HL-60/S4 treated with phorbol 12-myristate 13-acetate at 8.2 ng/mL for 4 days and 3 days (cell line): ENCODE results near the gene RSPO4.

Experiments used
- in situ Hi-C: fragments of 300-500 bp; cut with MboI; formaldehyde crosslinking; loops from 2 replicates; pipeline ENCODE4 v1.15.0; 2022; ENCODE audit warnings: low sequenced_read_pairs

The RSPO4 gene

DNA sequence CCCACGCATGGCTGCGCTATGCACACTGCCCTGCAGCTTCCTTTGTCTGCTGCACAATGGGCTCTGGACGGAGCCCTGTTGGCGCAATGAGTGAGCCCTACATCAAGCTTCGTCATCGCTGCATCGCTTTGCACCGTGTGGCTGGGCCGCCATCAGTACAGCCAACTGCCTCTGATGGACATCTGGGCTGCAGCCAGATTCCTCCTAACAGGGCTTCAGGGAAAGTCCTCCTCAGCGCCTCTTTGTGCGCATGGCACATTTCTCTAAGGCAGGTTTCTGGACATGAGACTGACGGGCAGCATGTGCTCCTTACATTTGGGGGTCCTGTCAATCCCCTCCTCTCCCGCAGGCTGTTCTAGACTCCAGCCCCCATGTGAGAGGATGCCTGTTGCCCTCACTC, 56.3 kb downstream of the RSPO4 start:
- in situ Hi-C loops = no loop called here

DNA sequence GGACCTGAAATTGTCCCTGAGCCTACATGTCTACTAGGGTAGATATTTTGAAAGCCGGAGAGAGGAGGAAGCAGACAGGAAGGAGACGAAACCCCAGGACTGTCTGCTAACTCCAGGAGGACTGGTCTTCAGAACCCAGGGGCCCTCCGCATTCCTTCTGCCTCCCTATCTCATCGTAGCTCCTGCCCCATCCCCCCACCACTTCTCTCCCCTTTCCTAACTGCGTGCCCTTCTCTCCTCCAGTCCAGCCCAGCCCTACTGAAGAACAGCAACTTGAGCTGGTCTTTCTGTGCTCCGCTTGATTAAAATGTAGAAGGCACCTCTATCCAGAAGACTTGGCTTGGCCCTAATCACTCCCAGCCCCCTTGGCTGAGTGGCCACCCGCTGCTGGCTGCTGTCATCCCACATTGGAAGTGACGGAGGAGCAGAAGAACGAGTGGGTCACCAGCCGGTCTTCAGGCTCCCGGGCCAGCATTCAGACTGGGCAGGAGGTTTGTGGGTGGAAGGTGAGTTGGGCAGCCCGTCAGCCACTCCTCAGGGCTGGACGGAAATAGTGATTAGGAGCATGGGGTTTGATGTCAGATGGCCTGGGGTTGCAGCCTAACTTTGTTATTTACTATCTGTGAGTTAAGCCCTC, 57.2 kb downstream of the RSPO4 start:
- in situ Hi-C loops = no loop called here

DNA sequence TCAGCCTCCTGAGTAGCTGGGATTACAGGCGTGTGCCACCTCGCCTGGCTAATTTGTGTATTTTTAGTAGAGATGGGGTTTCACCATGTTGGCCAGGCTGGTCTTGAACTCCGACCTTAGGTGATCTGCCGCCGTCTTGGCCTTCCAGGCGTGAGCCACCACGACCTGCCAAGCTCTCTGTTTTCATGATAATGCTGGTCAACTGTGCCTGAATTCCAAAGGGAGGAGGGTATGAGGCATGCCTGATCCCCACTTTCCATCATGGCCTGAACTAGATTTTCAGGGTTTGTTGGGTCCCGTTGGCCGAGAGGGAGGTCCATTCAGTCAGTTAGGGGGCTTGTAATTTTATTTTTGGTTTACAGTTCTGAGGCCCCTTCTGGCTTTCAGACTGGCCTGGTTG, 58.0 kb downstream of the RSPO4 start:
- in situ Hi-C loops = no loop called here

DNA sequence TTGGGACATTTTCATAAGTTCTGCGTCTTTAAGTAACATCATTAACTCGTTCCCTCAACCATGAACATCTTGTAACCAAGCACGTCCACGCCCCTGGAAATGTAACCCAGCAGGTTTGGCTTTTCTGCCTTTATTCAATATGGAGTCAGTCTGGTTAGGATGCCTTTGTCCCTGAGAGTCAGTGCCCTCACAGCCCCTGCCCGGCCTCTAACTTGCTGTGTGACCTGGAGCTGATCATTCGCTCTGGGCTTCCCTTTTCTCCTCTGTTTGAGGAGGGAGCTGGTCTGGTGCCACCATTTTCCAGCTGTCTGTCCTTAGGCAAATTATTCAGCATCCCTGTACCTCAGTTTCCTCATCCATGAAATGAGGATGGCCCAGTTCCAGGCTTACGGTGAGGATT, 59.5 kb downstream of the RSPO4 start:
- in situ Hi-C loops = no loop called here

DNA sequence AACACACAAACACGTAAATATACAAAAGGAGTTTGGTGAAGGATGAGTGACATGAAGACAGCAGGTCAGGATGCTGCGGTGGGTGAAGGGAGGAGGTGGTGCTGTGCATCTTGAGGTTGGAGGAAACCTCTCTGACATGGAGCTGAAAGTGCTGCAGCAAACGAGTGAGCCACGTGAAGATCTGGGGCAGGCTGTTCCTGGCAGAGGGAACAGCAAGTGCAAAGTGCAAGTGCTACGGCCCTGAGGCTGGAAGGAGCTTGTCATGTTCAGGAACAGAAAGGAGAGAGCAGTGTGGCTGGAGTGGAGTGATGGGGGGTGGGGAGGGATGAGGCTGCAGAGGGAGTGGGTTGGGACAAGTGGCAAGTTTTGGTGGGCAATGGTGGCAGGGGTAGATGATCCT, 61.2 kb downstream of the RSPO4 start:
- in situ Hi-C loops = no loop called here

DNA sequence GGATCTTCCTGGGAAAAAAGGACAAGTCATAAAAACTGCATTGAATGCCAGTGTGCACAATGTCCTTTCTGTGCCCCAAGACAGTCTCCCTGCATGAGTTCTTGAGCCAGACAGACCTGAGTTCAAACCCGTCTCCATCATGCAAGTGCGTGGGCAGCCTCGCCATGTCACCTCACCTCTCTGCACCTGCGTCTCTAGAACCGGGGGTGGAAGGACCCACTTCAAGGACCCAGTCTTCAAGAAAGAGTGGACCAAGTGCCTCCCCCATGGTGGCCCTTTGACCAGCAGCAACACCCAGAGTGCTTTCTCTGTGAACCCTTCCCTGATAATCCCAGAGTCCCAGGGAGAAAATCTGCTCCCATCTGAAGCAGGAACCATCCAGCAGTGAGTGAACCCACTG, 62.5 kb downstream of the RSPO4 start:
- in situ Hi-C loops = no loop called here

DNA sequence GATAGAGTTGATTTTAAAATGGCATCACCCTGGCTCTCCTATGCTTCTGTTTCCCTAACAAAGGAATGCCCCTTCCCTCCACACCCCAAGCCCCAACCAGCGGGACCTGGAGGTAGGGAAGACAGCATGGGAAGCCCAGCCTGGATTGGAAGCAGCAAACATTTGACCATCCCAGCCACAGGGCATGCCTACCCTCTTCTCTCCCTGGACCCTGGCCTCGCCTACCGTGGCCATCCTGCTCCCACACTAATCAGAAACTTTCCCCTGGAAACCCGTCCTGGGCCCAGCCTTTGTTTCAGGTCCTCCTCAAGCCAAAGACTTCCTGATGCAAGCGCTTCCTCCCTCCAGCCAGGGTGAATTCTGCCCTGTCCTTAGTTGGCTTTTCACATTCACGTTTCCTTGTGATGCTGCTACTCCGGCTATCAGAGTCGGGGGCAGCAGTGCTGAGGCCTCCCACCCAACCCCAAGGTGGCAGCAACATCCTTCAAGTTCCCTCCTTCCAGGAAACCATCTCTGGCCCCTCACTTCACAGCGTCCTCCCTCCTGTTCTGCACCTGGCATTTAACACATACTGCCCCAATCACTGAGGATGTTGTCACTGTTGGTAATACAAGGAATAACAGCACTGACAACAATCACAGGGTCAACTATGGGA, 67.8 kb downstream of the RSPO4 start:
- in situ Hi-C loops = no loop called here

DNA sequence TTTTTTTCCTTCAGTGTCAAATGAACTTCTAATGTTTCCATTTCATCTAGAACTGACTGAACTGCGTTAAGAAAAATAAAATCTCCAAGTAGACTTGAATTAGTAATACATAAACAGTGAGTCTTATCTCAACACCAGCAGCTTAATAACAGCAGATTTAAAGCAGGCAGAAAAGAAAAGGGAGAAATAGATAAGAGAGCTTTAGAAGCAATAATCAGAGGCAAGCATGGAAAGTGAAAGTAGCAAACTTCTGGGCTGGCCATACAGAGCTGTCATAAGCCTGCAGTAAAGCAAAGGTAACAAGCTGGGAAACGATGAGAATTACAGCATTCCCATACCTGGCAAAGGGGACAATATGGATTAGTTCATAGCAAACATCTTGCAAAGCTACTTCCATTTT, 69.1 kb downstream of the RSPO4 start:
- in situ Hi-C loops = no loop called here

DNA sequence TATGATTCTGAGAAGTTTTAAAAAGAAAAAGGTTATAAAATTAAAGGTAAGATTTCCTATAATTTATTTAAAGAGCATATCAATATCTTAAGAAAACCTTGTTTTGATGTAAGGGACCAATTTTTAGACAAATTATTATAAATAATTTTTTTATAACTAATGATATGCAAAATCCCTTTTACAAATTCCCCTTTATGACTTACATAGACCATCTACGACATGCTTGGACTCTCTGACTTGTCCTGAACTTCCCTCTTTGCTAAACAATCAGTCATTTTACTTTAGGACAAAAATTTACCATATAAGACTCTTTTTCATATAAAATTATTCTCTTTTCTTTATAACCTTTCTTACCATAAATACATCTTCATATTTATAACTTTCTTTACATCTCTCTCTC, 70.7 kb downstream of the RSPO4 start:
- in situ Hi-C loops = no loop called here

DNA sequence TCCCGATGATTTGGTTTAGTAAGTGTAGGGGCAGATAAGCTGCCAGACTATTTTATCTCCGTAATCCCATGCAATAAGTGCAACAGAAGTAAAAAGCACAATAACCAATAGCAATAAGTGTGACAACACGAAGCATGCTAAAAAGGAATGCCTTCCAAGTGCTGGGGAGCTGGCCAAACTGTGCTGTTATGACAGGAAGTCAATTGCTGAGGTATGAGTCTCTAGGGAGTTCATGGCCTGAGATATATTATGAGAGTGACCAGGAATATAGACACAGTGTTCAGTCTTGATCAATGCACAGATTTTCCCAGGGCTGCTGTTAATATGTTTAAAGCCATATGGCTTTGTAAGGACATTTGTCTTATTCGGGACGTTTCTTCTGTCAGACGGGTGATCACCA, 75.4 kb downstream of the RSPO4 start:
- in situ Hi-C loops = no loop called here

DNA sequence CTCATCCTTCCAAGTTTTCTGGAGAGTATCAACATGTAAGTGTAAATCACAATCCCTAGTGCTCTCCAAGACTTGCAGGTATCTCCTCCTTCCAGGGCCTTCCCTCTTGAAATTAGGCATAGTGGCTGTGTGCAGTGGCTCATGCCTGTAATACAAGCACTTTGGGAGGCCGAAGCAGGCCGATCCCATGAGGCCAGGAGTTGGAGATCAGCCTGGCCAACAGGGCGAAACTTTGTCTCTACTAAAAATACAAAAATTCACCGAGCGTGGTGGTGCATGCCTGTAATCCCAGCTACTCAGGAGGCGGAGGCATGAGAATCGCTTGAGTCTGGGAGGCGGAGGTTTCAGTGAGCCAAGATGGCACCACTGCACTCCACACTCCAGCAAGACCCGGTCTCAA, 76.6 kb downstream of the RSPO4 start:
- in situ Hi-C loops = no loop called here

DNA sequence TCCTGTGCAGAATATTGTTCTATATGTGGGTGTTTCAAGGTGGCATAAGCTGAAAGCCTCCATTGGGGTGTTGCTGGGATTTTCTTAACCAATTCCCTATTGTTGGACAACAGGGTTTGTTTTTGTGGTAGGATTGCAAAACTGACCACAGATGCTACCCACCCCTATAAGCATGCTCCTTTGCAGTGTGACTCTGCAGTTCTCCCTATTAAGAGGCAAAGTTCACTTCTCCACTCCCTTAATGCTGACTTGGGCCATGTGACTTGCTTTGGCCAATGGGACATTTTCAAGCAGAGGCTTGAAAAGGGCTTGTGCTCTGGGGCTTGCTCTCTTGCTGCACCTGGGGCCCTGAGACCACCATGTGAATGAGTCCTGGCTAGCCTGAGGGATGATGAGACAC, 77.5 kb downstream of the RSPO4 start:
- in situ Hi-C loops = no loop called here

DNA sequence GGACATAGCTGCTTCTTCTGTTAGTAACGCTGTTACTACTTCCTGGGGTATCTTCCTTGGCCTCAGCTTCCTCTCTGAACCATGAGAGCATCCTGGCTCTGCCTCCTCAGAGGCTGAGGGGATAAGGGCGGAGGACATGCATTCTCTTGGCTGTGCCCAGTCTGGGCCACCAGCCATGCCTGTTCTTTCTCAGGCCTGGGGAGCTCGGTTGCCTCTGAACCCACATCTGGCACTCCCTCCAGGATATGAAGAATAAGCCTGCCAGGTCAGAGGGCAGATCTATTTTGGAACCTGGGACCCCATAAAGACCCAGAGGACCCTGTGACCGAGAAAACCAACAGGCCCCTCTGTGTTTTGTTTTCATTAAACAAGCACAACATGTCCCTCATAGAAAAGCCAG, 79.3 kb downstream of the RSPO4 start:
- in situ Hi-C loops = no loop called here

DNA sequence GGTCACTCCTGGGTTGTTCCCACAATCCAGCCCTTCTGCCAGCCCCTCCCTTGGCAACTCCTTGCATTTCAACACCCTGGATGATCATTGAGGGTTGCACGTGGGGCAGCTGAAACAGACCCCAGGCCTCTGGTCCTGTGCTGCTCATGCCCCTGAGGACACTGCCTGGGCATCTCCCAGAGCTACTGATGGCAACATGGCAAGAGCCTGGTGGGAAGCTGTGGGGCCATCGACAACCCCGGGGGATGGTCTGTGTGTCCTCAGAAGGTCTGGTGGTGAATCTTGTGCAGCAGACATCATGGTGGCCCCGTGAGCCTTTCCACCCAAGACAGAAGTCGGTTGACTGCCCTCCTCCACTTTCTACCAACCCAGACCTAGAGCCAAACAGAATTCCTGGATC, 81.0 kb downstream of the RSPO4 start:
- in situ Hi-C loops = no loop called here

DNA sequence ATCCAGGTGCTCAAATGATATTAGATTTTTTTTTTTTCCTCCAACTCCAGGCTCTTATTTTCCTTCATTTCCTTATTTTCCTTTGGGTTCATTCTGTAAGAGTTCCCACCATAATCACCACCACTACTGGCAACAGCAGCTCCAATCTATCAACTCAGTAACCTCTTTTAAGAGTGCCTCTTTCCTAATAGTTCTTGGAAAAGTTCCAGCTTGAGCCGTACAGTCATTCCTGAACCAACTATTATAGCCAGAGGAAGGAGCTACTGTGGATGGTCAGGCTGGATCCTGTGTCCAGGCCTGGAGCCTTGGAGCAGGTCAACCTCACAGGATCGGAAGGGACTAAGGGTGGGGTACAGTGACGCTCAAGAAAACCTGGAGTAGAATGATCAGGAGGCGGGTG, 81.8 kb downstream of the RSPO4 start:
- in situ Hi-C loops = no loop called here

DNA sequence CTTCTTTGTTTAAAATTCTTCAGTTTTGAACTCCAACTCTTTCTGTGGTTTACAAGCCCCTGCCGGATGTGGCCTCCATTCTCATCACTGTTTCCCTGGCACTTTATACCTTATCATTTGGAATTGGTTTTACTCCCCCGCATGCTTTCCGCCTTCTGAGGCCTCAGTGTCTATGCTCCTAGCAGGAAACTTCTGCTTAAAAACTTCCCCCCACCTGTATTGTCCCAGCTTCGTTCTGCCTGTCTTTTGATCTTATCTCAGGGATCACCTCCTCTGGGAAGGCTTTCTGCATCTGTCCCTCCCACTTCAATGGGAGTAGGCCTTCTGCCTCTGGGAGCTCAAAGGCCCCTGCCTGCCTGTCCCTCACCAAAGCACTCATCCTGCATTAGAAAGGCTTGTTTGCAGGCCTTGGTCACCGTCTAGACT, 82.6 kb downstream of the RSPO4 start:
- in situ Hi-C loops = no loop called here

DNA sequence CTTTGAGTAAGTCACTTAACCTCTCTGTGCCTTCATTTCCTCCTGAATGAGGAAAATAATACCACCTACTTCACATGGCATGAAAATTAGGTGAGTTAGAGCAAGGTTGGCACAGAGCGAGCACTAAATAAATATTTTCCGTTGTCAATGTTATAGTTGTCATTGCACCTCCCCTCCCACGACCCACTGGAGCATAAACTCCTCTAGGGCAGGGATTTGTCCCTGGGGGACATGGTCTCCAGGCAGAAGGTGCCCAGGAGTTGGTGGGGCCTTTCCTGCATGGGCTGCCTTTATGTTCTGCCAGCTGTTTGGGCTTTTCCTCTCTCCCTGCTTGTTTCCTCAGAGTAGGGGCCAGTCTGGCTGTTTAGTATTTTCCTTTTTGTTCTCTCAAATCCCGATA, 84.7 kb downstream of the RSPO4 start:
- in situ Hi-C loops = no loop called here

DNA sequence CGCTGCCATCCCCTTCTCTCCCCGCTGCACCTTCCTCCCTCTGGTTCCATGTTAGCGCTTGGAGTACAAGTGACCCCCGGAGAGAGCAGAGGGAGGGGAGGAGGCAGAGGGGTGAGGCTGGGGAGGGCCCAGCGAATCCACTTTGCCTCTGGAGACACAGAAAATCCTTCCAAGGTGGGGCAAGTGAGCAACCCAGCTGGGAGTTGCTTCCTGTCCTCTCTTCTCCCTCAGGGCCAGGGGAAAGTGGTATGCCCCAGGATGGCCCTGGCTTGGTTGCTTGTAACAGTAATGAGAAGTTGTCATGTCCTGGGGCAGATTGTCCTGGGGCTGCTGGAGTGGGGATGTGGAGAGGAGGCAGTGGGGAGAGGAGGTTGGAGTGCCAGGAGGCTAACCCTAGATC, 85.3 kb downstream of the RSPO4 start:
- in situ Hi-C loops = no loop called here

DNA sequence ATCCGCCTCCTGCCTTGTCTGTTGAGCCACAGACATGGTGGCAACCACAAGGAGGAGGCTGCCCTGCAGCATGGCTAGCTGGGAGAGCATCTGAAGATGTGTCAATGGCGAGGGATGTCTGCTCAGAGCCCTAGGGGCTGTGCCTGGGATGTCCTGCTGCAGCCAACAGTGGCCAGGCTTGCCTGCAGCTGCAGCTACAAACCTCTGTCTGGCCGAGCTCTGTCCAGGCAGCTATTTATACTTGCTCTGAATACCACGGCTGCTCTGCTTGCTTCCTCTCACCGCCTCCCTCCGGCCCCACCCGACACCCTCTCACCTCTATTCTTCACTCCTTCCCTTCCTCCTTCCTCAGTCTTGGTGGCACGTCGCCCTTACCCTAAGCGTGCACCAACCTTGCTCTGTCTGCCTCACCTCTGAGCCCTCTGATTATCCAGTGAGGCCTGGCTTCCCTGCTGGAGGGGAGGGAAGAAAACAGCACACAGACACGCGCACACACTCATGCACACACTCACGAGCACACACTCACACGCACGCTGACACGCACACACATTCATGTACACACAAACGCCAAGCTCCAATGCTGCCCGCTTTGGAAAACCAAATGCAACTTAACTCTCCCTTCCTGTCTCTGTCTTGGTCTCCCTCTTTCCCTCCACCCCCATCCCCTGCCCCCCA, 85.8 kb downstream of the RSPO4 start, which contains the start of gene ANGPT4:
ANGPT4 (minus strand) TSS at position 210 of the 675 bp plus-strand sequence; CDS start at position 90, 120 bp downstream.
- in situ Hi-C loops = no loop called here

DNA sequence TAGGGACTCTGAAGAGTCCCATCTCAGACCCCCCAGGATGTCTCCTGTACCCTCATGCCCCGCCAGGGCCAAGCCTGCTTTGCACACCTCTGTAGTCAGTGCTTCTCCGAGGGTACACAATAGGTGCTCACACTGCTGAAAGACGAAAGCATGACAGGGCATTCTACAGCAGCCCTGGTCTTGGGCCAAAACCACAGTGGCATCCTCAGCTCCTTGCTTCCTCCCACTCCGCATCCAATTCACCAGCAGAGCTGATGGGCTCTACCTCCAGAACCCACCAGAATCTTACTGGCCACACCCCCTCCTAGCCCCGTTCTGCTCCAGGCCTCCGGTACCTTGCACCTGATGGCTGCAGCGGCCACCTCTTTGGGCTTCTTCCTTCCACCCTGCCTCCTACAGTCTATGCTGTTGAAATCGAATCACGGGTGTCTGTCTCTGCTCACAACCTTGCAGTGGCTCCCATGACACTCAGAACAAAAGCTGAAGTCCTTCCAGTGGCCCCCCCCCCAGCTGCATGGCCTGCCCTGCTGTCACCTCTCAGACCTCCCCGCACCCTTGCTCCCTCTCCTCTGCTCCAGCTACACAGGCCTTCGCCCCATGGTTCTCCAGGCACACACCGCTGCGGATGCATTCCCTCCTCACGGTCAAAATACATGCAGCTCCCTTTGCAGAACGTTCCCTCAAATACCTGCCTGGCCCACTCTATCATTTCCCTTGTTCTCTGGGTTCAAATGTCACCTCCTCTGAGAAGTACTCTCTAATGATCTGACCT, 87.2 kb downstream of the RSPO4 start:
- in situ Hi-C loops = no loop called here

DNA sequence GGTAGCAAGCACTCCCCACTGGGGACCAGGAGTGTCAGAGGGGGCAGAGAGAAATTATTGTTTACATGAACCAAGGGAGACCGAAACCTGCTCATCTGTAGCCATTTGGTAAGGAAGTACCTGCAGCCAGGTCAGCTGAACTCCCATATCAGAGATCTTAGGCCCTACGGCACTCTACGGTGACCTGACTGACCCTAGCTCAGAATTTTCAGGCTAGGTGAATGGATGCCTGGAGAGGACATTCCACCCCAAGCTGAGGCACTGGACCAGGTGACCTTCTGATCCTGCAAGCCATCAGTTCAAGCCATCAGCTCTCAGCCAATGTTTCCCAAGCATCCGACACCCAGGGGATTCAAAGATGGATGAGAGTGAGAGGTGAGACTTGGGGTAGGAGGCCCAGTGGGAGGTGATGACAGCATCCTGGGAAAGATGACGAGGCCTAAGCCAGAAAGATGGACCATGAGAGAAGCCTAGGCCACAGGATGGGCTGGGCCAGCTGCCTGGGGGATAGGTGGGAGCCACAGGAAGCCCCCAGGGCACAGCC, 88.7 kb downstream of the RSPO4 start:
- in situ Hi-C loops = no loop called here
